ENCODE measurements around the gene PLCXD3.

PLCXD3 gene, protein sequence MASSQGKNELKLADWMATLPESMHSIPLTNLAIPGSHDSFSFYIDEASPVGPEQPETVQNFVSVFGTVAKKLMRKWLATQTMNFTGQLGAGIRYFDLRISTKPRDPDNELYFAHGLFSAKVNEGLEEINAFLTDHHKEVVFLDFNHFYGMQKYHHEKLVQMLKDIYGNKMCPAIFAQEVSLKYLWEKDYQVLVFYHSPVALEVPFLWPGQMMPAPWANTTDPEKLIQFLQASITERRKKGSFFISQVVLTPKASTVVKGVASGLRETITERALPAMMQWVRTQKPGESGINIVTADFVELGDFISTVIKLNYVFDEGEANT

GRCh38 chr5:41510176-41510831 is at the start of gene PLCXD3:
Gene PLCXD3 (minus strand): TSS chr5:41510601. CDS start chr5:41510526, 75 bp downstream.
- DNase-seq (ENCODE audit: low spot score) = no peak

DNA sequence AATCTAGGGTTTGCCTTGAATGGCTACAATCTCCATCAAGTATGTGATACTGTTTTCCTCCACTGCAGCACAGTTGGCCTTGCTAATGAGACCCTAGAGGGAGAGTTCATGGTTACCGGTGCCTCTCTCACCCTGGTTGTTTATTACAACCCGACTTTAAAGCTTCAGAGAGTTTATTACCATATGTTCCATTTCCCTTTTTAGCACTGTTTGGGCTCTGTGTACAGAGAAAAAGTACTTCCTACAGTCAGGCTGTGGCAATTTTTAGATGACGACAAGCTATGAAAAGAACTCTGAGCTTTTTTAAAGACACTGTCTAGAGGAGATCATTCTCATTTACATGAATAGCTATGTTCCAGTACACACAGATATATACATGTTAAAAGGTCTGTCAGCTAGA is 48.8 kb upstream of the PLCXD3 start:
- DNase-seq (ENCODE audit: low spot score) = no peak

- DNase-seq (ENCODE audit: low spot score) = no peak
Measured at GRCh38 chr5:41558295-41558694, 47.9 kb upstream of the PLCXD3 start.

DNA sequence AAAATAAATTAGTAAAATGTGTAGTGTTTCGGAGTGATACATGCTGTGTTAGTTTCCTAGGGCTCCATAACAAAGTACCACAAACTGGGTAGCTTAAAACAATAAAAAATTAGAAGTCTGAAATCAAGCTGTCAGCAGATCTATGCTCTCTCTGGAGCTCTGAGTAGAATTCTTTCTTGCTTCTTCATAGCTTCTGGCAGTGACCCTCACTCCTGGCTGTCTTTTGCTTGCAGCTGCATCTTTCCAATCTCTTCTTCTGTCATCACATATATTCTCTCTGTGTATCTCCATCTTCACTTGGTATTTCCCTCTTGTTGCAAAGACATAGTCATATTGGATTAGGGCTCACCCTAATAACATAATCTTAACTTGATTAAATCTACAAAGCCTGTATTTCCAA is 37.6 kb upstream of the PLCXD3 start:
- DNase-seq (ENCODE audit: low spot score) = no peak

GRCh38 chr5:41542183-41542582 is 31.8 kb upstream of the PLCXD3 start:
- DNase-seq (ENCODE audit: low spot score) = no peak

- DNase-seq (ENCODE audit: low spot score) = no peak
Measured at GRCh38 chr5:41539454-41539853, 29.1 kb upstream of the PLCXD3 start.

DNA sequence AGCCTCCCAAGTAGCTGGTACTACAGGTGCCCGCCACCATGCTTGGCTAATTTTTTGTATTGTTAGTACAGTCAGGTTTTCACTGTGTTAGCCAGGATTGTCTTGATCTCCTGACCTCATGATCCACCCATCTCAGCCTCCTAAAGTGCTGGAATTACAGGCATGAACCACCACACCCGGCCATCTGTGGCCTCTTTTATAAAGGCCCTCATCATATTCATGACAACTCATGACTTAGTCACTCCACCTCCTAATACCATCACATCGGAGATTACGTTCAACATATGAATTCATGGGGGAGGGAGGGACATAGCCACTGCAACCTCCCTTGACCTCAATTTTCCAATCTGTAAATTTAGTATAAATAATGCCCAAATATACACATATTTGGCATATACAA is 27.2 kb upstream of the PLCXD3 start:
- DNase-seq (ENCODE audit: low spot score) = no peak

DNA sequence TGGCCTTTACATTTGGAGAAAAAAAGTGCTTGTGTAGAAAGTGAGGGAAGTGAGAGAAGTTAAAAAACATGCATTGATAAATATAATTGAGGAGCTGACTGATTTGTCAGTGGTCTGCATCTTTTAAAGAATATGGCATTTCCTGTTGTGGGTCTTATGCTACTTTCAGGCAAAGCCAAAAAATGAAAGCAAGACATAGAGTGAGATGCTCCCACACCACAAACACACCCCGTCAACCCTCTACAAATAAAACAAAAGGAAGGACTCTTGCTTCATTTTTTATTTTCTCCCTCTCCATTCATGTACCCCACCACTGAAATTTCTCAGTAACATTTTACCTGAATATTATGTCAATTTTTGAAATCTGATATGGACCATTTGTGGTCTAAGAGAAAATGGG is 22.1 kb upstream of the PLCXD3 start:
- DNase-seq (ENCODE audit: low spot score) = no peak

GRCh38 chr5:41527201-41527779 is 16.9 kb upstream of the PLCXD3 start:
- peak; percentile 2 for DNase-seq (ENCODE audit: low spot score)

DNA sequence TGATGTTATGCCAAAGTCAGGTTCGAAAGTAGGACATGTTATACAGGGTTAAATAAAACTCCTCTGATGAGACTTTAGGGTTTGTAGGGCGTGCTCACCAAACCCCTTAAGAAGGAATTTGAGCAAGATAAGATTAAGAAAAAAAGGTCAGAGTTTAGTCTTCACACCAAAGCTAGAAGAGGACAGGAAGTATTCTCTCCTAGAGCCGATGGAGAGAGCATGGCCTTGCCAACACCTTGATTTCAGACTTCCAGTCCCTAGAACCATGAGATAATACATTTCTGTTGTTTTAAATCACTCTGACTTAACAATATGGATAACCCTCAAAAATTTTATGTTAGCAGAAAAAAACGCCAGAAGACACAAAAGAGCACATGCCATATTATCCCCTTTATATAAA is 16.3 kb upstream of the PLCXD3 start:
- no peak for DNase-seq (ENCODE audit: low spot score)

GRCh38 chr5:41524174-41524573 is 13.8 kb upstream of the PLCXD3 start:
- DNase-seq (ENCODE audit: low spot score) = no peak

DNA sequence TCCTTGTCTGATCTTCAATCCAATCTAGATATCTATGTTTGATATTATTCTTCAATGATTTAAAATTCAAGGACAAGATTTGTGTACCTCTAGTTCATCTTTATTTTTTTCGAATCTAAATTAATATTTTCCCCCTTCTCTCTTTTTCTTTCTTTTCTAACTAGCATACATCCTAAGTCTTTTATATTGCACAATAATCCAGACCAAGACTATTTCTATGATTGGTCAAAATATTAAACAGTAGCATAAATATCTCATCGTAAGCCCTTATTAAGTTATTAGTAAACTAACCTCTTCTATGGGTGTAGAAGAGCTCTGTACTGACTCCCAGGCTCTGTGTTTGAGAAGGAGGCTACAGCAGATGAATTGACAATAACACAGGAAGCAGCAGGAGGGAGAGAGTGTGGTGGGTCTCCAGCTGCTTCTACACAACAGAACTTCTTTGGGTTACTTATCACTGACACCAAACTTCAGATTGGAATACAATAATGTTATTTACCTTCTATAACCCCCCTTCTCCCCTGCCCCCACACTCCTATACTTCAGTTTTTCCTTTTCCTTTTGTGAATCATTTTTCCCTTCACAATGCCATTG is 11.9 kb upstream of the PLCXD3 start:
- DNase-seq (ENCODE audit: low spot score) = no peak

DNA sequence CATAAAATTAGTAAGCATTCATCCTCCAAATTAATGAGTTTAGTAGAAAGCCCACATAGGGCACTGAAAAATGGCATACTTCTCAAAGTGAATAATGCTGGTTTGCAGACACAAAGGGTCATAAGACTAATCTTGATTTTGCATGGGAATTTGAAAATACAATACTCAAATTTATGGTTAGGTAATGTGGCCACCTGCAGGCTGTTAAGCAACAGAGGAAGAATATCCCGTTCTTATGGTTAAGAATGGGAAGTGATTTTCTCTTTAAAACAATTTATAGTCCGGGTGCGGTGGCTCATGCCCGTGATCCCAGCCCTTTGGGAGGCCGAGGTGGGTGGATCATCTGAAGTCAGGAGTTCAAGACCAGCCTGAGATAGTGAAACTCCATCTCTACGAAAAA is 9.4 kb upstream of the PLCXD3 start:
- no peak for DNase-seq (ENCODE audit: low spot score)

GRCh38 chr5:41517909-41518308 is 7.5 kb upstream of the PLCXD3 start:
- no peak for DNase-seq (ENCODE audit: low spot score)

DNA sequence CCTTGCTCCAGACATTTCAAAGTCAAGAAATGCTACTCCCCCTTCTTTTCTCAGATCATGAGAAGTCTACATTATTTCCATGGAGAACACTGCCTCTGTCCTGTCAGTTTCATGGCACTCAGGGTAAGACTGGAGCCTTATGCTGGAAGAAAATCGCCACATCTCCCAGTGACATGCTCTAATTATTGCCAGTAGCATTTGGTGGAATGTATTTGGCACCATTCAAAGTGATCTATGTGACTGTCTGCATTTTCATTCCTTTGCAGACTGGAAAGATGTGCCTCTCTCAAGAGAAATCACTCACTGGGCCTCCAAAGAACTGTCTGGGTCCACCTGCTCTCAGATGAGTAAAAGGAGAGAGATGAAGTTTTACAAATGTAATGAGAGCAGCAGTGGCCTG is 840 bp upstream of the PLCXD3 start:
- DNase-seq (ENCODE audit: low spot score) = no peak

DNA sequence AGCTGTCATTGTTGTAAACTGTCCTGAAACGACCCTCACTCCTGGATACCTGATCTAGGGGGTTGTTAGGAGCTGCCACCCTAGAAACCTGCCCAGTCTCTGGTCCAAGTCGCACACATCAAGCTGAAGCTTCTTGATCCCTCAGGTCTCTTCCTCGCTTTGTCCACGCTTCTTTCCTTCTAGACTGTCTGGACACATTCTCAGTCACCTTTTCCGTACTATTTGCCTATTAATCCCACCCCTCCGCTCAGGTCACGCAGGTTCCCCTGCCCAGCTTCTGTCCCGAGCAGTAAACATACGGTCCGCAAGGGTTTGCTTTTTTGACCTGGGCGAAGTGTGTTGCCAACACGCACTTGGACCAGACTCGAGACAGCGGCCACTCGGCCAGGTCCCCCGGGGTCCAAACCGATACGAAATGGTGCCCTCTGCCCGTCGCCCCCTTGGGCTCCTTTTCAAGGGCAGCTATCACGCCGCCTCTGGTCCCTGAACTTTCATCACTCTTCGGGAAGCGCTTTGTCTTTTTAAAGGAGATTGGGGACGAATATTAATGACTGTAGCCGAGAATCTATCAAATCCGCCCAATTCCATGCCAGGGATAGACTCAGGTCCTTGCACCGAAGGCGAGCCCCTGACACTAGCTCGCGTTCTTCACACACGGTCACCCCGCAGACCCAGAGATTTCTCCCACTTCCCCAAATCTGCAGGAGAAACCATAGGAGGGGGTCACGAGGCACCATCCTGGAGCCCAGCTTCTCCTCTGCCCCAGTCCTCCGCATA is 814 bp downstream of the PLCXD3 start:
- no peak for DNase-seq (ENCODE audit: low spot score)

DNA sequence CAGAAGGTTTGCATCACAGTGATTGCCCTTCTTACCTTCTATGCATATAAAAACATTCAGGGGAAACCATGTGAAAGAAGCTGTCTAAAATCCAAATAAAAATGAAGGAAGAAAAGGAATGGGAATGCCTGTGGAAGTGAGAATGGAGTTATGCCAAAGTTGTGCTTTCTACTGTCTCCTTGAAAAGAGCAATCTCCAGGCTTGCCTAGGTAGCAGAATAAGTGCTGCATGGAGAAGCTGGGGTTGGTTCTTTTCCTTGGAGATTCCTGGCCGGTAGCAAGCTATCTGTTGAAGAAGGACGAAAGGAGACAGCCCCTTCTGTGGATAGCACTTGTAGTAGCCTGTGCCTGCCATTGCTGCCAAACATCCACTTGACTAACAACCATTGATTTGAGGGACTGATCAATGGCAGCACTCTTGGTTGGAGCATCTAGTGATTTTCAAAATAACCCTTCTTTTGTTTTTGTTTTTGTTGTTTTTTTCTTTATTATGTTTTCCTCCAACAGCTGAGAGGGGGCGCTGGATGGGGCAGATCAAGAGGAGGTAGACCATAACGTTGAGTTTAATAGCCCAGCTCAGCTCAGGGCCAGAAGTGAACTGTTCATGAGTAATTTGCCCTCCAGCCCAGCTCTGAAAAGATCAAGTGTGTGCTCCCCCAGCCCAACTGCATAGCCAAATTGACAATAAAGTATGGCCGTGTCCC is 1.6 kb downstream of the PLCXD3 start:
- no peak for DNase-seq (ENCODE audit: low spot score)

- DNase-seq (ENCODE audit: low spot score) = no peak
Measured at GRCh38 chr5:41508186-41508585, 2.2 kb downstream of the PLCXD3 start.

GRCh38 chr5:41507501-41507900 is 2.9 kb downstream of the PLCXD3 start:
- no peak for DNase-seq (ENCODE audit: low spot score)

DNA sequence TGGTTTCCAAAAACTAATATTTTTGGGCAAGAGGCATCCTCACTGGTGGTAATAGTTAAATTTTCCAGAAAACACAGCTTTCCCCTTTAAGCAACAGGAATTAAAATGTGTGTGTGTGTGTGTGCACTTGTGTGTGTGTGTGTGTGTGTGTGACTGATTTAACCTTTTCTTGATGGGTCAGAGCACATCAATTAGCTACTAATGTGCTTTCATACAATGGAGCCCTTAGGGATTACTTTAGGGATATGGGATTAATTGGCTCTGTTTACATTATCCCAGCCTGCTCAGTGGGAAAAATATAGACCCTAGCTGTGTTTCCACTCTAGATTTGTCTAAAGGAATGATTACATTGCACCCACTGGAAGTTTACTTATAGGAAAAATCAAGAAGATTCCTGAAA is 6.5 kb downstream of the PLCXD3 start:
- no peak for DNase-seq (ENCODE audit: low spot score)

DNA sequence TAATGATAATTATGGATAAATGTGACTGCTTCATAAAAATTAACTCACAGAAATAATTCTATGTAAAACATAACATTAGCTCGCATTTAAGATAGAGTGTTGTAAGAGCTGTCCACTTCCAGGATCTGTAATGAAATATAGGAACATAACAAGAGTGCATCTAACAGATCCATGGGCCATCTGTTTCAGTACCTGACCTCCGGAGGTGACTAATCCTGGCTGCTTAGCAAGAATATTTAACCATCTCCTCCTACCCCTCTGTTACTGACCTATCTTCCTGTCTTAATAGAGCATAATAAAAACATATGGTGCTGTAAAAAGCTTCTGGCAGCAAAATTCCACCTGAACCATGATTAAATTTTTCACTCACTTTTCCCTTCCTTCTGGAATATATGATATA is 7.1 kb downstream of the PLCXD3 start:
- no peak for DNase-seq (ENCODE audit: low spot score)
